Central memory CD8-positive, alpha-beta T cell (primary cell): ENCODE results near the gene NKX3-2.

Source experiments
- ATAC-seq: fragments of 150-1000 bp; cut with Tn5 transposase; replicated peaks from 2 replicates; pipeline ENCODE4 v1.10.0; 2022; ENCODE audit warnings: mild to moderate bottlenecking, moderate FRiP score, moderate number of reproducible peaks; ENCODE audit not compliant: poor library complexity, severe bottlenecking; ENCODE audit errors: extremely low read depth
- DNase-seq, 2 donors: peaks; one replicate each; pipeline ENCODE4 v3.0.0; 2021; ENCODE audit warnings: low spot score in 2 of 2
- H3K27ac Mint-ChIP-seq: one replicate; pipeline ENCODE4 v1.8.0; 2022; ENCODE audit warnings: low read depth, mild to moderate bottlenecking, moderate library complexity, mixed read lengths
- H3K27me3 Mint-ChIP-seq: one replicate; pipeline ENCODE4 v1.8.0; 2022; ENCODE audit warnings: mixed read lengths
- H3K36me3 Mint-ChIP-seq: one replicate; pipeline ENCODE4 v1.8.0; 2022; ENCODE audit warnings: mild to moderate bottlenecking, moderate library complexity, mixed read lengths; ENCODE audit not compliant: insufficient read depth
- H3K4me1 Mint-ChIP-seq: one replicate; pipeline ENCODE4 v1.8.0; 2022; ENCODE audit warnings: mixed read lengths
- H3K4me3 Mint-ChIP-seq: one replicate; pipeline ENCODE4 v1.8.0; 2022; ENCODE audit warnings: mild to moderate bottlenecking, moderate library complexity, mixed read lengths
- H3K9me3 Mint-ChIP-seq: one replicate; pipeline ENCODE4 v1.8.0; 2022; ENCODE audit warnings: mixed read lengths

Gene NKX3-2

GRCh38 chr4:13542577-13543031, 1.7 kb downstream of the NKX3-2 start:
- H3K27me3 Mint-ChIP-seq = peaks cover 90% of the 10 kb centered on the region
- ATAC-seq = no peak
- peaks cover 6% of the 10 kb centered on the region for H3K9me3 Mint-ChIP-seq
- DNase-seq = no peak
- peaks cover 22% of the 10 kb centered on the region for H3K36me3 Mint-ChIP-seq
- H3K27ac Mint-ChIP-seq = peak overlapping the region; percentile 30
- peak overlapping the region; percentile 33 for H3K4me3 Mint-ChIP-seq
- H3K4me1 Mint-ChIP-seq = peaks cover 29% of the 10 kb centered on the region

GRCh38 chr4:13541720-13542576, 2.4 kb downstream of the NKX3-2 start:
- no peak for DNase-seq
- Mint-ChIP-seq H3K27ac (no peak overlapping the region), H3K27me3 (peaks cover 91% of the 10 kb centered on the region), H3K9me3 (peaks cover 6% of the 10 kb centered on the region), H3K36me3 (peaks cover 19% of the 10 kb centered on the region), H3K4me3 (peak overlapping the region; percentile 33), H3K4me1 (peaks cover 27% of the 10 kb centered on the region)
- no peak for ATAC-seq

DNA sequence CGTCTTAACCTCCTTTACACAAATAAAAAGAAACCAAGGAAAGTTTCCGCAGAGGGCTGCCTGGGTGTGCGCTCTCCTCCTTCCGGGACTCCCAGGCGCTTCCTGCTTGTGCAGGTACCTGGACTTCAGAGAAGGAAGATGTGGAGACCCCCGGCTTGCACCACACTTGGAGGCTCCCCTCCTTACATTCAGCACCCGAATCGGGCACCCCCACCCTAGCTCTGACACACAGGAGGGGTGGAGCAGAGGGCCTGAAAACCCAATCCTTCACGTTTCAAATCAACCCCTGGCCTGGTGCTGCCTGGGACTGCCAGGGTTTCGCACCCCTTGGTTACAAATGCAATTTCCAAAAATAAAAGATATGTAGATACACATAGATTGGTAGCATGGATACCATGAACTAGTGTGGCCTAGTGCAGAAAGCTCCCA, 3.1 kb downstream of the NKX3-2 start:
- Mint-ChIP-seq H3K9me3 (peaks cover 6% of the 10 kb centered on the region), H3K27me3 (peaks cover 91% of the 10 kb centered on the region), H3K4me1 (peaks cover 19% of the 10 kb centered on the region), H3K4me3 (peak overlapping the region; percentile 33), H3K36me3 (peaks cover 13% of the 10 kb centered on the region), H3K27ac (no peak overlapping the region)
- no peak for ATAC-seq
- no peak for DNase-seq

DNA sequence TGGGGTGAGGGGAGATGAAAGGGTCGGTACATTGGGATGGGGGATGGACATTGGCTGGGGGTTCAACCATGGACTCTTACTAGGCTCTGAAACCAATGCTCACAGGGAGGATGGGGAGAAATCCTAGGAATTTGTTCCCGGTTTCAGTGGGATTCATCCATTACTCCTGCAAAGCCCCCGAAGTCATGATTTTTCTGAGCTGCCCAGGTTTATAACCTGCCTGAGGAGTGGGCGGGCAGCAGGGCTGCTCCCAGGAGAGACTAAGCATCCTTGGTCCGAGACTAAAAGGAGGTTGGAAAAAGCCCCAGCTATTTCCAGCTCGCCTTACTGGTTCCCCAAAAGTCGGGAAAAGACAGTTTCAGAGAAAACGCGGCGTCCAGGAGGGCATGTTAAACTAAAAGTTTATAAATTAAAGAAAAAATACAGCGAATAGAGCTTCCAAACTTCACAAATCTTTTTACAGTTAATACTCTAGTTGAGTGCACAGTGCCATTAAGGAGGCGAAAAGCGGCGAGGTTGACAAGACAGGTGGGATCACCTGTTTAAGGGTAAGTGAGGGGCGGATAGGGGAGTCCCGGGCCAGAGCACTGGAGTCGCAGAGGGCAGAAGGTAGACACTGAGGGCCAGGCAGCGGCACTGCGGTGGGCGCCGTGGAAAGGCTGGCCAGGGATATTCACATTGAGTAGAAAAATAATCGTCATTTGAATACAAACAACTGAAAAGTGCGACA, 3.7 kb downstream of the NKX3-2 start:
- DNase-seq = no peak
- peaks cover 91% of the 10 kb centered on the region for H3K27me3 Mint-ChIP-seq
- H3K9me3 Mint-ChIP-seq = peaks cover 6% of the 10 kb centered on the region
- no peak overlapping the region for H3K27ac Mint-ChIP-seq
- ATAC-seq = no peak
- peaks cover 17% of the 10 kb centered on the region for H3K4me1 Mint-ChIP-seq
- H3K4me3 Mint-ChIP-seq = peak overlapping the region; percentile 33
- H3K36me3 Mint-ChIP-seq = peaks cover 12% of the 10 kb centered on the region

DNA sequence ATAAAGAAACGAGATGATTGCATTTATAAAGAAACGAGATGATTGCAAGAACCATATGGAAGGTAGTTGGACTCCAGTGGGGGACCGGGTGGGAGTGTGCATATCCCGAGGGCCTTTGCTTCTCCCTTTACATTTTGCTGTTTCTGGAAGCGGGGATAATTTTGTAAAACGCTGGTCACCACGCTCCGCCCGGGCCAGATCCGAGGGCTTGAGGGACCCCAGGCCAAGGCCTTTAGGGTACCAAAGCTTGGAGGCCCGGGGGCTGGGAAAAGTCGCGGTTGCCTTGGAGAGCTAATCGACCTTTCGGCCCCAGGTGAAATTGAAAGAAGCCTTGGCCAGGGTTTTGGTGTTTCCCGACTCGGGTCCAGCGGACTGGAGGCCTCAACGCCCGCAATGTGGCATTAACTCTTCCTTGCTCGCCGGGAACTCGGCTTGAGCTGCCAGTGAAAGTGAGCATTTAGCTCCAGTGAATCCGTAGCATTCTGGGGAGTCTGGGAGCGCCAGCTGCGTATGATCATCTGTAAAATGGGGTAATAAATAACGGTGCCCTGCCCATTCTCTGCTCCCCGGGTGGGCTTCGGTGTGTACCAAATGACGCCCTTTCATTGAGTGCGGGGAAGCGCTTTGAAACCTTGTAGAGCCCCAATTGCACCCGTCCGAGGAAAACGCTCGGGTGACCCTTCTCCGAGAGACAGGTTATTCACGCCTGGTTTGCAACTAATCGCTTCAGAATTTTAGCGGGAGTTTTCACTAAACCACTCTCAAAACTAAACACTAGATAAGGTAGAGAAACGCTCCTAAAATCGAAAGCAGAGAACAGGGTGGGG, 4.5 kb downstream of the NKX3-2 start:
- Mint-ChIP-seq H3K4me3 (no peak overlapping the region), H3K4me1 (peaks cover 11% of the 10 kb centered on the region), H3K9me3 (peaks cover 6% of the 10 kb centered on the region), H3K36me3 (peaks cover 11% of the 10 kb centered on the region), H3K27ac (no peak overlapping the region), H3K27me3 (peaks cover 91% of the 10 kb centered on the region)
- ATAC-seq = no peak
- no peak for DNase-seq

- Mint-ChIP-seq H3K9me3 (peaks cover 6% of the 10 kb centered on the region), H3K27ac (peak overlapping the region; percentile 79), H3K36me3 (peaks cover 10% of the 10 kb centered on the region), H3K4me1 (peaks cover 9% of the 10 kb centered on the region), H3K4me3 (no peak overlapping the region), H3K27me3 (peaks cover 94% of the 10 kb centered on the region)
- DNase-seq (no peak), ATAC-seq (no peak)
Observed at GRCh38 chr4:13539047-13539618, 5.2 kb downstream of the NKX3-2 start.

DNA sequence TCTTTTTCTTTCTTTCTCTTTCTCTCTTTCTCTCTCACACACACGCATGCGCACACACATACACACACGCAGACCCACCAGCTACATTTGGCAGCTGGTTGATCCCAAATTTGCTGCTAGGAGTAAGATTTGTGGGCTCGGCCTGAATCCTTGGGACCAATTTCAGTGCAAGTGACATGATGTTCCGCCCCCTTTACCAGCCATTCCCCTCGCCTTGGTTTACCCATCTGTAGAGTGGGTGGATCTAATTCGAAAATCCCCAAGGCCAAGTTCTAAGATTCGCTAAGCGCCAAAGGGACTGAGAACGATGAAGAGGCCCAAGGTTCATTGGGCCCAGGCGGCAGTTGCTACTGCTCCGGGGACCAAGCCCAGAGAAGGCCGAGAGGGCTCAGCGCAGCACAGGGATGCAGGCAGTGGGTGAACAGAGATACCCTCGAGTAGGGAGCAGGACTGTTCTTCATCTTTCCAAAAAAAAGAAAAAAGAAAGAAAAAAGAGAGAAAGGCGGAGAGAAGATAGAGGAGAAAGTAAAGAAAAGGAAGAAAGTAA, 5.8 kb downstream of the NKX3-2 start:
- no peak overlapping the region for H3K4me3 Mint-ChIP-seq
- H3K27me3 Mint-ChIP-seq = peaks cover 97% of the 10 kb centered on the region
- peak overlapping the region; percentile 79 for H3K27ac Mint-ChIP-seq
- peaks cover 10% of the 10 kb centered on the region for H3K36me3 Mint-ChIP-seq
- H3K4me1 Mint-ChIP-seq = peaks cover 9% of the 10 kb centered on the region
- peaks cover 6% of the 10 kb centered on the region for H3K9me3 Mint-ChIP-seq
- ATAC-seq (no peak), DNase-seq (no peak)

GRCh38 chr4:13537832-13538177, 6.5 kb downstream of the NKX3-2 start:
- H3K9me3 Mint-ChIP-seq = peaks cover 6% of the 10 kb centered on the region
- peaks cover 95% of the 10 kb centered on the region for H3K27me3 Mint-ChIP-seq
- peaks cover 7% of the 10 kb centered on the region for H3K36me3 Mint-ChIP-seq
- DNase-seq = no peak
- no peak overlapping the region for H3K4me3 Mint-ChIP-seq
- no peak for ATAC-seq
- H3K27ac Mint-ChIP-seq = no peak overlapping the region
- H3K4me1 Mint-ChIP-seq = peaks cover 9% of the 10 kb centered on the region

GRCh38 chr4:13537011-13537831, 7.1 kb downstream of the NKX3-2 start:
- no peak overlapping the region for H3K4me3 Mint-ChIP-seq
- peaks cover 9% of the 10 kb centered on the region for H3K4me1 Mint-ChIP-seq
- no peak overlapping the region for H3K27ac Mint-ChIP-seq
- peaks cover 6% of the 10 kb centered on the region for H3K9me3 Mint-ChIP-seq
- ATAC-seq = no peak
- H3K36me3 Mint-ChIP-seq = peaks cover 7% of the 10 kb centered on the region
- H3K27me3 Mint-ChIP-seq = peaks cover 94% of the 10 kb centered on the region
- DNase-seq = no peak

GRCh38 chr4:13536607-13537006, 7.7 kb downstream of the NKX3-2 start:
- Mint-ChIP-seq H3K4me1 (peaks cover 9% of the 10 kb centered on the region), H3K27ac (no peak overlapping the region), H3K36me3 (peaks cover 7% of the 10 kb centered on the region), H3K27me3 (peaks cover 97% of the 10 kb centered on the region), H3K4me3 (no peak overlapping the region), H3K9me3 (peaks cover 6% of the 10 kb centered on the region)
- DNase-seq (no peak), ATAC-seq (no peak)

DNA sequence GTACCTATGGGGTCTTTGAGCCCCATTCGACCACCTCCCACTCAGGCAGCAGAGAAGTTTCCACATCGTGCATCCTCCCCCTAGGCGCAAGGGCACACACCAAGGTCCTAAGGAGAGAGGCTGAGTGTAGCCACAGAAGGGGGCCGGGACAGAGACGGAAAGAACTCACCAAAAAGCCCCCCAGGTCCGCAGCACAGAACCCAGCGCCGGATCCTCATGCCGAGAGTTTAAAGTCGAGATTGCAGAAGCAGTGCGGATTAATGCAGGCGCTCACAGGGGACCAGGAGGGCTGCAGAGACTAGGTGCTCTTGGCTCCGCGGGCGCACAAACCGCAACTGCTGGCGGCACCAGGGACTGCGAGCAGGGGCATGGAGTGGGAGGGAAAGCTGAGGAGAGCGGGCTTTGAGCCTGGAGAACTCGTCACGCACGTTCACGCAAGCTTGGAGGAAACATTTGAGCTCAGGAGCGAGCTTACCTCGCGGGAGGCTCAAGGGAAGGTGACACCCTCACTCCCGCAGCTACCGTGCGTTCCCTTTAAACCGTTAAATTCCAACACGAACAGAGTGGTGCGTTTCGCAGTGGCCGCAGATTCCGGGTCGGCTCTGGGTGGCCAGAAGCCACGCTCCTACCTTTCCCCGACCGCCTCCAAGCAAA, 8.5 kb downstream of the NKX3-2 start:
- Mint-ChIP-seq H3K4me1 (peaks cover 9% of the 10 kb centered on the region), H3K9me3 (peaks cover 6% of the 10 kb centered on the region), H3K27me3 (peaks cover 97% of the 10 kb centered on the region), H3K36me3 (peaks cover 7% of the 10 kb centered on the region), H3K27ac (peak overlapping the region; percentile 19), H3K4me3 (no peak overlapping the region)
- ATAC-seq = no peak
- DNase-seq = no peak
